Lung microvascular endothelial cell (primary cell): Measurements from ENCODE around the gene MGAT5. TPM values are rescaled to one million over a fixed set of nuclear protein-coding genes. Genes with fewer than 3 reads are reported as not detected.

Experiments
- DNase-seq, 2 donors: peaks; one replicate each; pipeline versions ENCODE4 v3.0.0 to v3.0.0-alpha.2; 2010; ENCODE audit warnings: low read depth in 2 of 2
- total RNA-seq: library from RNA; depleted of rRNA; stranded (reverse); fragments of >200 nt; gene quantifications from 2 replicates; pipeline ENCODE4 v1.2.1, GENCODE V29; 2014

Gene MGAT5
- total RNA-seq, 1 donor from 2014 or later, result 158 TPM

DNA sequence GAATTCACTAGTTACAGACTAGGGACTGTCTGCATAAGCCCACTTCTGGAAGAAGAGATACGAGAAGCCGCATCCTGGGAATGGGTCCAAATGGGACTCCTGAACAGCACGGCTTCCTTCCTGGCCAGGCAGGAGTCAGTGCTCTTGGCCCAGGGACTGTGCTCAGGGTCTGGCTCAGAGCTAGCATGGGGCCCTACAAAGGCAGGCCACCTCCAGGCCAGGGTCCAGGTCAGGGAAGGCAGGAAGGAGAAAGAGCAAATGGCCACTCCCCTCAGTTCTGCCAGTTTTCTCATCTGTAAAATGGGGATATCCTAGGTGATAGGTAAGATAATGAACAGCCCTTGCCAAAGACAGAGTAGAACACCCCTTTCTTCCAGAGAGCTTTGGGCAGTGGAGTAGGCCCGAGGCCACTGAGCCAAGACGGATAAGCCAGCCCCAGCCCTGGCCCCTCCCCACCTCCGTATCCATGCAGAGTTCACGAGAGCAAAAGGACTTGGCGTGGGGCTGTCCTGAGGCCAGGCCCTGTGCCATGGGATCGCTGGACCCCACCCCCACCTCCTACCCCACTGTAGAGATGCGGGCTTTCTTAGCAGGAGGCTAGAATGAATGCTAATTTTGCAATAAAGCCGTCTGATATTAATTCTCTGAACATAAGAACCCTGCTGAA lies 190.1 kb downstream of the MGAT5 start:
- peak; percentile 47 to 49 for DNase-seq

DNA sequence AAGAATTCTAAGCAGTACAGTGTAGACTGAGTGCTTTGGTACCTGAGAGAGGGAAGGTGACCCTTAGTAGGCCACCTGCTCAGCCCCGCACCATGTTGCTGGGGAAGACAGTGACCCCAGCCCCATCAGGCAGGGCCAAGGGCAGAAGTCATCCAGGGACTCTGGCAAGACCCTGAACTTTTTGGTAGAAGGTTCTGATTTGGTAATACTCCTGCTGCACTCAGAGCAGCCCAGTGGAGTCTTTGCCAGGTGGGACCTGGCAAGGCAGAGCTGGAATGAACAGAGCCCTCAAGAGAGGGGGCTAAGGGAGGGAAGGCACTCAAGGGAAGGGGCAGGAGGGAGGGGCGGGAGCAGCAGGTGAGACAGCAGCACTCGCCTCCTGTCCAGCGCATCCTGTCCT lies 191.2 kb downstream of the MGAT5 start:
- no peak for DNase-seq

DNA sequence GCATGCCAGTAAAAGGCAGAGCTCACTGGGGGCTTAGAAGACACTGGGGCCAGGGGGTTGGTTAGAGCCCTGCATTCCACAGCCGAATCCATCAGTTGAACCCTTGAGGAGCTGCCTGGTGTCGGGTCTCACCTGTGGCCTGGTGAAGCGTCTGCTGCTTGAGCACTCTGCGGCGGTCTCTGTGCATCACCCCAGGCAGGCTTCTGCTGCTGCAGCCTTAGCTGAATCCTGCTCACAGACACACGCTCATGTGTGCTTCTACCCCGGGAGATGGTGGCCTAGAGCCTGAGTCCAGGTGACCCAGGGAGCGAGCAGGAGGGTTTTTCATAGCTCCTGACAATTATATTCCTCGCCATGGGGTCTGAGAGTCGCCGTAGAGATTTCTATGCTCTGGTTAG lies 192.1 kb downstream of the MGAT5 start:
- no peak for DNase-seq

DNA sequence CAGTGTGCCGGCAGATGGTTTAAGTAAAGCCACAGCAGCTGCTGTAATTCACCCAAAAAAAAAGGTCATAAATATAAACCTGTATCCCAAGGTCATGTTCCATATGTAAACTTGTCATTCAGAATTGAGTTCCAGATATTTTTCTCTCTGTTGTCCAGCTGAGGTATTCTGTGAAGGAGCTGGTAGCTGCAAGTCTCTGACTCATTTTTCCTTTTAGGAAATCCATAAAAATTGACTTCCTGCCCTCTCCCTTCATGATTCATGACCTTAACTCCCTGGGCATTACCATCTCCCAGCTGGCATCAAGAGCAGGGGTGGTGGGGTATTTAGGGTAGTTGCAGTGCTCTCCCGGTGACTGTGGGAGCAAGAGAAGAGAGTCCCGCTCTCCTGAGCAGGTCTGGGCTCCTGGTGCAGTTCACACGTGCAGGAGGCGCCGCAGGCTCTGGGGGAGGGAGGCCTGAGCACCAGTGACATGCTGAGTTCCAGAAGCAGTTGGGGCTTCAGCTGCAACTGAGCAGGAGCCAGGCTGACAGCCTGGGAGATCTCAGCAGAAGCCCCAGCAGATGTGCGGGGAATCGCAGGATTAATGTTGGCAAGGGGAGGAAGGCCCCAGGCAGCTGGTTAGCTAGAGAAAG lies 192.6 kb downstream of the MGAT5 start:
- peak; percentile 23 to 85 for DNase-seq

DNA sequence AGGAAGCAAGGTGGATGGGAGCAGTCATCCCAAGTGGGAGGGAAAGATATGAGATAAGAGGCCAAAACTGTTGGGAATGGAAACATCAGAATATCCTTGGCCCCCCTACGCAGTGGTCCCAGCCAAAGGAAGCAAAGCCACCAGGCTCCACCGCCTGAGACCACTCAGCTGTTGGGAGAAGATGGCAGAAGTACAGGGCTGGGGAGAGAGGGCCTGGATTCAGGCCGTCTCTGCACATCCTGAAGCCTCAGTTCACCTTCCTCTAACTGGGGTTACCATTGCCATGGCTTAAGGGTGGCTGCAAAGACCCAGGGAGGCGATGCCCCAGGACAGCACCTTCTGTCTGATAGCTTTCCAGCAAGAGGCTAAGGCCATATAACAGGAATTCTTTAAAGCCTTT lies 193.8 kb downstream of the MGAT5 start:
- no peak for DNase-seq

DNA sequence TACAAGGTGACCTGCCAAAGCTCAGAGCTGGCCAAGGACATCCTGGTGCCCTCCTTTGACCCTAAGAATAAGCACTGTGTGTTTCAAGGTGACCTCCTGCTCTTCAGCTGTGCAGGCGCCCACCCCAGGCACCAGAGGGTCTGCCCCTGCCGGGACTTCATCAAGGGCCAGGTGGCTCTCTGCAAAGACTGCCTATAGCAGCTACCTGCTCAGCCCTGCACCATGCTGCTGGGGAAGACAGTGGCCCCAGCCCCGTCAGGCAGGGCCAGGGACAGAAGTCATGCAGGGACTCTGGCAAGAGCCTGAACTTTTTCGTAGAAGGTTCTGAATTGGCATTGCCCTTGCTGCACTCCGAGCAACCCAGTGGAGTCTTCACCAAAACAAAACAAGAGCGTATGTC lies 194.8 kb downstream of the MGAT5 start:
- no peak for DNase-seq

DNA sequence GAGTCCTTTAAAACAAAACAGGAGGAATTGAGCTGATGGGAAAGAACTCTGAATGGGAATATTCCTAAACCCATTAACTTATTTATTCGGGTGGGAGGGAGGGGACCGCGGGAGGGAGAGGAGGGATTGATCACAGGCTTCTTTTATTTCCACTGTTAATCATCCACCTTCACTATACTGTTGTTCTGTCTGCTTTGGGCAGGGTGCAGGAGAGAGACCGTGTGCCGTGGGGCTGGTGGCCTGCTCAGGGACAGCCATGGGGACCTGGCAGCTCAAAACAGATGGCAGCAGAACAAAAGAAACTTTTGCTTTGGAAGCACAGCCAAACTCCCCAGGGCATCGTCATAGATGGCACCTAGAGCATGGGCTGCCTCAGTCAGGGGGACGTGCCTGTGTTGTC lies 195.3 kb downstream of the MGAT5 start:
- DNase-seq, result no peak

DNA sequence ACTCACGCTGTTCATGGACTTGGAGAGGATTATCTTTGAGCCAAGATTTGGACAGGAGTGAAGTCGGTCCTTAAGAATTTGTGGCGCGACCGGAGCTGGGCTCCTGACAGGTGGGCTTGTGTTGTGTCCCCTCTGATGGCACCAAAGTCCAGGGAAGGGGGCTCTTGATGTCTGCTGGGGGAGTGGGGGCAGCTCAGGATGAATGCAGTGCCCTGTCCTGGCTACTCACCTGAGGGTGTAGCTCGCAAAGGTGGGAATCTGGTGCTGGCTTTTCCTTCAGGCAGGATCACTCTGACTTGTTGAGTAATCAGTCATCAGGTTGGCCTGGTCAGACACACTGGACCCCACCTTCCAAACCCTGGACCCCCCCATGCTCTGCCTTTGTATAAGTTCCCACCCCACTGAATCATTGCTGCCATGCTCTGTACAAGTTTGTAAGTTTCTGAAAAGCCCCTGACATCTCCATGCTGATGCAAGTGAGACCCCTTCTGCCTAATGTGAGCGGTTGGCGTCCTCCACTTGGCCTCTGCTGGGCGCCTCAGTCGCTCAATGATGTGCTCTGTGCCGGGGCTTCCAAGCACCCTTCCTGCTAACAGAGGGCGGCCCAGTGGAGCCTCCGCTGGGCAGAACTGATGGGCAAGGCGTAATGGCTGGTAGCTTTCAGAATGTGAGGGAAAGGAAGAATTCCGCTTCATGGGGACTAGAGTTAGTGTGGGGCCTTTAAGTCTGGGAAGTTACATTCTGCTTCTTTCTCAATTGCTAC lies 196.1 kb downstream of the MGAT5 start:
- no peak for DNase-seq

DNA sequence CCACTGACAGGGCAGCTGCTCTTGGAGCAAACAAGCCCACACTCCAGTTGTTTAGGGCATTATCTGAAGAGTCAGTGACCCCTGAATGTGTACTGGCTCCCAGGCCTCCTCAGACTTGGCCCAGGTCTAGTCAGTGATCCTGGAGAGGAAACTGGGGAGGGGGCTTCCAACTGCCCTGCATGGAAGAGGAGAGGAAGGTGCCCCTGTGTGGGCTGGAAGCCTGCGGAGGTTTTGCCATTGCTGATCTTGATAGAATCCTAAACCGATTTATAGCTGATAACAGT lies 197.4 kb downstream of the MGAT5 start:
- DNase-seq, result no peak

DNA sequence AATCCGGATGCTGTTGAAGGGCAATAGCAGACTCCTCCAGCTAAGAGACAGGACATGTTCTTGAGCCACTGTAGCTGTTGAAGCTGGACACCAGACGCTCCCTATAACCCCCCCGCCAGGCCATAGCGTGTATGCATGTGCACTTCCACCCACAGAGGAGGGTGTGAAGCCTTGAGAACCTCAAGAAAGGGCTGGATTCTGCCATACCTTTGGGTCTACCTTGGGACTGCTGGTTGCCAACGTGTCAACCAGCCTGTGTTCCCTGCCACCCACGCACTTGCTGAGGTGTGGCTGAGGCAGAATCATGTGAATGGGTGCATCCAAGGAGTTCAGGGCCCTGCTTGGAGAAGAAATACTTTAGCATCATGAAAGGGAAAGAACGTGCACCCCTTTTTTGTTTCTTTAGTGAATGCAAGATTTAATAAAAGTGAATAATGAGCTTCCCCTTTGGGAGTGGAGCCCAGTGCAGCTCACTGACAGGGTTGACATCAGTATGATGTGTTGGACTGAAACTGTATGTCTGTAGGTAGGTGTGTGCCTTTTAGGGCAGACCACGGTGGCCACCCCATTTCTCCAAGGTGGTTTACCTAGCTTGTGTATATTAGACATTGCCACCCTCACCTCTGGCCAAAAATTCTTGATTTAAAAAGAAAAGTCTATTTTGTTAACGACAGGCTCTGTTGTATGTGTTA lies 198.3 kb downstream of the MGAT5 start:
- no peak for DNase-seq

- no peak for DNase-seq
These were observed 199.6 kb downstream of the MGAT5 start for GRCh38 chr2:134453476-134453875.

DNA sequence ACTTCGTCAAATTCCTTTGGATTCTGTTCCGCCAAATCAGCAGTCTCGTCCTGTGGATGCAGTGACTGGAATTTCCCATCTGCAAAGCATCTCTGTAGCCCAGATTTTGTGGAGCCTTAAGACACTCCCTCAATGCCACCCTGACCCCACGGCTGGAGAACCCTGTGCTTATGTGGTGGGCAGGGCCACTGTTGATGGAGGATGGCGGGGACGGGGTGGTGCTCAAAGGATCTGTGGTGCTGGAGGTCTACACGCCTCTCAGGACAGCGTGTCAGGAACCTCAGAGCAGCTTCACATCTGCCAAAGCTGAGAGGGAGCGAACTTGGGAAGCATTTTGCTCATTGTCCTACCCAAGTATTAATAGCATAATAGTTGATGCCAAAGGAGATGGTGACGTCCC lies 200.1 kb downstream of the MGAT5 start:
- DNase-seq, result no peak

- DNase-seq, result no peak
These were observed 200.6 kb downstream of the MGAT5 start for GRCh38 chr2:134454426-134454825.

- no peak for DNase-seq
These were observed 201.1 kb downstream of the MGAT5 start for GRCh38 chr2:134454931-134455330.

GRCh38 chr2:134455426-134455825 lies 201.6 kb downstream of the MGAT5 start:
- no peak for DNase-seq

DNA sequence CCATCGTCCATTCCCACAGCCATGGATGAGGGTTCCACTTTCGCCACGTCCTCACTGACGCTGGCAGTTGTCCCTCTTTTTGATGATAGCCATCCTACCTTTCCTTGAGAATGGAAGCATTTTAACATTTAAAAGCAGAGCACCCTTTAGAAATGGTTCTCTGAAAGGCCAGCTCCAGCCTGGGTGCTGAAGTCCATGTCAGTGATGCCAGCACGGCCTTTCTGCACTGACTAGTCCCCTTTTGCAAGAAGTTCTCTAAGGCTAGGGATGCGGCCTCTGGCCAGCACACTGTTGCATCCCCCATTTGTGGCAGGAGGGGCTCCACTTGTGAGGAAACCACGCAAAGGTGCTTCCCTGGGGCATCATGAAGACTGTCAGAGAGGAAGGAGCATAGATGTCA lies 203.5 kb downstream of the MGAT5 start:
- DNase-seq, result no peak

GRCh38 chr2:134457765-134458472 lies 204.0 kb downstream of the MGAT5 start:
- peak in 1 of 2 donors; percentile 48 for DNase-seq

GRCh38 chr2:134458473-134458853 lies 204.6 kb downstream of the MGAT5 start:
- DNase-seq, result no peak

DNA sequence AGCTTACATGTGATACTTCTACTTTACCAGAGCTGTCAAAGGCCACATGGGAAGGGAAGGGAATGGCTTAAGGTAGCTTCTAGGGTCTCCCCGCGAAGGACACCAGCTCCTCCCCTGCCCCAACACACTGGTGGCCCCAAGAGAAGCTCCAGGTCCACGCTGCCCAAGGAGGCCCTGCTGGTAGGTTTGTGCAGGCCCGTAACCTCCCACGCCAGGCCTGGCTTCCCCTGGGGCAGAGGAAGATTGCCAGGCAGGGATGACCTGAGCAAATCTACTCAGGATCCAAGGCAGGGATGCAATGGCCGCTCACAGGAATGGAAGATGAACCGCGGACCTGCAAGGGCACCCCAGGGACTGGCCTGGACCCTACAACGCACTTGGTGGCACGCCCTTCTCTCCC lies 205.1 kb downstream of the MGAT5 start:
- DNase-seq, result no peak

DNA sequence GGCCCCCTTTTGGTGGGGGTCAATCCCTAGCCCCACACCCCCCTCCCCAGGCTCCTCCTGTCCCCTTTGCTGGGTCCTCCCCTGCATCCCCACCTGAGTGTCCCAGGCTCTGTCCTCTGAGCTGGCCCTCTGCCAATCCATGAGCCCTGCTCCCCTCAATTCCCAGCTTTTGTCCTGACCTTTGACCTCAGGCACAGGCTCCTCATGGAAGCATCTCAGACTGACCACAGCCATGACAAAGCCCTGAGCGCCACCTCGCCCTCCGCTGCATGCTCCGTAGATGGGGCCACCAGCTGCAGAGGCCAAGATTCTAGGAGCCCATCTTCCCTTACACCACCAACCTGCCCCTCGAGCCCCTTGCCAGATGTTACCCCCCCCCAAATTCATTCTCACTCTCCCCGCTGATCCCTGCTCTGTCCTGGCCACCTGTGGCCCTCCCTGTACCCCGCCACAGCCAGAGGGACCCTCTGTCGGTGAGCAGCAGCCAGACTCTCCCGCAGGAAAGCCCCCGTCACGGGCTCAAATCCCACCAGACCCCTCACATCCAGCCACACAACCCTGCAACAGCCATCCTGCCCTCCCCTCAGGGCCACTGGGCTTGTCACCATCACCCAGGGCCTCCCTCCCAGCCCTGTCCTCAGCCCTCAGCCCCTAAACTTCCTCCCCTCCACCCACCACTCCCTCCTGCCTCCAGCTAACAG lies 206.0 kb downstream of the MGAT5 start:
- DNase-seq, result no peak

GRCh38 chr2:134460583-134460998 lies 206.7 kb downstream of the MGAT5 start:
- peak; percentile 72 to 81 for DNase-seq
